ENCODE measurements around the gene SDC3.

Gene SDC3

DNA sequence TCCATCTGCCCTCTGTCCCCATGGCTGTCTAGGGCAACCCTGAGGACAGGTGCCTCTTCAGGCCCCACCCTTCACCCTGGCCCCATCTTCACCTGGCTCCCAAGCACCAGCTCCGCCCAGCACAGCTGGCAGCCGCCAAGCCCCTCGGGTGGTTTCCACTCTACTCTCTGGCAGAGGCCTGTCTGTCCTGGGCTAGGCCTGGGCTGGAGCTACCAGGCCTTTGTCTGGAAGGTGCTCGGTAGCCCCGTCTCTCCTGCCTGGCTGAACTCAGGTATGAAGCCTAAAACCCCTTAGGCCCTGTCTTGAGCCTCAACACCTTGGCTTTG, 17.4 kb downstream of the SDC3 start:
- no peak for DNase-seq (ENCODE audit: low read depth in 2 of 2, low spot score in 1 of 2)

DNA sequence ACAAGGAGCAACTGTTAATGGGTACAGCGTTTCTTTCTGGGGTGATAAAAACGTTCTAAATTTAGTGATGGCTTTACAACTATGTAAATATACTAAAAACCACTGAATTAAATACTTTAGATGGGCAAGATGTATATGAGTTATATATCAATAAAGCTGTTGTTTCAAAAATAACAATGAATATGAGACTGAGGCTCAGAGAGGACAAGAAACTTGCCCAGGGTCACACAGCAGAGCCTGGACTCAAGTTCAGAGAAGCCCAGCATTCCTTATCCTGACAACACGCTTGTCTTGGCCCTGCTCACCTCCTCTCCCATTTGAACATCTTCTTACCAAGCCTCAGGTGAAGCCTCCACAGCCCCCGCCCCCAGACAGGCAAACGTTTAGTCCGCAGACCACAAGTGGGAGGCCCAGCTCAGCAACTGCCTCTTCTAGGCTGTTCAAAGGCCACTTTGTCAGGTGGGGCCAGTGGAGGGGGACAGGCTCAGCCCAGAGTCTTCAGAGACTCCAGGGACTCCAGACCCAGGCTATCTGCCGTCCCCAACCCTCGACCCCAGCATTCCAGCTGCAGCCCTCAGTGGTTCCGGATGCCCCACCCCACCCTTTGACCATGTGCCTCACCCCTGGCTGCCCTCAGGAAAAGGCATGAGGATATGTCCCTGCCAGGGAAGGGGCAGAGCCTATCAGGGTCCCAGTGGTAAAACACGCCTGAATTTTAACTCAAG, 17.9 kb downstream of the SDC3 start:
- DNase-seq (ENCODE audit: low read depth in 2 of 2, low spot score in 1 of 2) = no peak

DNA sequence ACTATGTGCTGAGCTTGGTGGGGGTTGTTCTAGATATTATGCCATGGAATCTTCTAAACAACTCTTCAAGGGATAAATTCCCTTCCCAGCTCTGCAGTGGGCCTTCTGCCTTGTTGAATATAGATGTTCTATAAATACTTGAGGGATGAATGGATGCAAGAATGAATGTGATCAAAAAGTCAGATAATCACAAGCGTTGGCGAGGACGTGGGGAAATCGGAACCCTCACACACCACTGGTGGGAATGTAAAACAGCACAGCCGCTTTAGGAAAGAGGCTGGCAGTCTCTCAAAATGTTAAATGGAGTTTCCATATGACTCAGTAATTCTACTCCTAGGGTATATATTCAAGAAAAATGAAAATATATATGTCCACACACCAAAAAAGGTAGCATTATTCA, 19.0 kb downstream of the SDC3 start:
- no peak for DNase-seq (ENCODE audit: low read depth in 2 of 2, low spot score in 1 of 2)

DNA sequence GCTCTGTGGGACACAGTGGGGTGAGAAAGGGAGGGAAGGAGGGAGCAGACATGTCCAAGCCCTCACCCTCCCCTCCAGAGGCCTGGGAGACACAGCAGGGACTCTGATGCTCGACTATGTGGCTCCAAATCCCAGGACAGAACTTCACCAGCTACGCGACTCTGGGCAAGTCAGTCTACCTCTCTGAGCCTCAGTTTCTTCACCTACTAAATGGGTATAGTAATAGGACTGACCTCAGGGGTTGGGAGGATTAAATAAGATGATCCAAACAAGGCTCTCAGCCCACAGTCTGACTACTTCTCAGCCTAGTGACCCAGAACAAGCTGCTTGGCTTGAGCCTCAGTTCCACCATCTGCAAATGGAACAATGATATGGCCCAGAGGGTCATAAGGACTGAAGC, 19.6 kb downstream of the SDC3 start:
- DNase-seq (ENCODE audit: low read depth in 2 of 2, low spot score in 1 of 2) = no peak

DNA sequence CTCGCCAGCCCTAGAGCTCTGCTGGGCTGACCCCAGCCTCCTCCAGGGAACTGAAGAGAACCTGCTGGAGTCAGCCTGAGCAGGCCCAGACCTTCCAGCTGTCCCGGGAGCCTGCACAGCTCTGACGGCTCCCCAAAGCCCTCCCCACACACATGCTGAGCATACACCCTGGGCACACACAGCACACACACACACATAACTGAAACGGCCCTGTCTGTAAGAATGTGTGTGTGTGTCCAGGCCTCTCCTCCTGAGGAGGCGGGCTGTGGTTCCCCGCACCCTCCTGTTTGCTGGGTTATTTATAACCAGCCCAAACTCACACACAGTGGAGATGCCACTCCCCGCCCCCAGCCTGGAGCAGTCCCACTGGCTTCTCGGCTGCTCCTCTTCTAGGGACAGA, 20.2 kb downstream of the SDC3 start:
- no peak for DNase-seq (ENCODE audit: low read depth in 2 of 2, low spot score in 1 of 2)

DNA sequence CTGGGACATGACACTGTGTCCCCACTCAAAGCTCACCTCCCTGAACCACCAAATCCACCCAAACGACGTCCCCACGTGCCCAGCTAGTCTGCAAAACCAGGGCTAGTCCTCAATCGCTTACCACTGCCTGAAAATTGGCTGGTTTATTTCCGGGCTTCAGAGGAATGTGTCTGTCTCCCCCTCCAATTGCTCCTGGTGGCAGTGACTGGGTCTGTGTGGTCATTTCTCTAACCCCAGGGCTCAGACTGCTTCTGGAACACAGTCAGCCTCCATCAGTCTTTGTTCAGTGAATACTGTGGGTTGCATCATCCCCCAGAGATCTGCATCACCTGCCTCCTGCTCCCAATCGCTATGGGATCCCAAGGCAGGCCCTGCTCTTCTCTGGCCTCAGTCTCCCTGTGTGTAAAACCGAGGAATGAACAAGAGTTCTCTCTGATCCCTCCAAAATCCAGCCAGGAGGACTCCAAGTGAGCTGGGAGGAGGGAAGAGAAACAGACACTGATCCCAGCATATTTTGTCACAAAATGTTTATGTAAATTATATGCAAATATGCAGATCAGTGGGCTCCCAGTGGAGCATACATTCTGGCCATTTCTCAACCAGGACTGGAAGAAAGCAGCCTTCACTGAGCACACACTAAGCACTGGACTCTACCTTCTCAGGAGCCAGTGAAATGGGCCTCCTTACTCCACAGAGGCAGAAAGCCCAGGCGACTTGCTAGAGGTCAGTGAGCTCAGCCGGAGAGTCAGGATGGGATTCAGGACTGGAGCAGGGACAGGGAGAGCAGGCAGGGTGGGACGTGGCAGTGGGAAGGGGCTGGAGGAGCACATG, 20.9 kb downstream of the SDC3 start:
- DNase-seq (ENCODE audit: low read depth in 2 of 2, low spot score in 1 of 2) = no peak

DNA sequence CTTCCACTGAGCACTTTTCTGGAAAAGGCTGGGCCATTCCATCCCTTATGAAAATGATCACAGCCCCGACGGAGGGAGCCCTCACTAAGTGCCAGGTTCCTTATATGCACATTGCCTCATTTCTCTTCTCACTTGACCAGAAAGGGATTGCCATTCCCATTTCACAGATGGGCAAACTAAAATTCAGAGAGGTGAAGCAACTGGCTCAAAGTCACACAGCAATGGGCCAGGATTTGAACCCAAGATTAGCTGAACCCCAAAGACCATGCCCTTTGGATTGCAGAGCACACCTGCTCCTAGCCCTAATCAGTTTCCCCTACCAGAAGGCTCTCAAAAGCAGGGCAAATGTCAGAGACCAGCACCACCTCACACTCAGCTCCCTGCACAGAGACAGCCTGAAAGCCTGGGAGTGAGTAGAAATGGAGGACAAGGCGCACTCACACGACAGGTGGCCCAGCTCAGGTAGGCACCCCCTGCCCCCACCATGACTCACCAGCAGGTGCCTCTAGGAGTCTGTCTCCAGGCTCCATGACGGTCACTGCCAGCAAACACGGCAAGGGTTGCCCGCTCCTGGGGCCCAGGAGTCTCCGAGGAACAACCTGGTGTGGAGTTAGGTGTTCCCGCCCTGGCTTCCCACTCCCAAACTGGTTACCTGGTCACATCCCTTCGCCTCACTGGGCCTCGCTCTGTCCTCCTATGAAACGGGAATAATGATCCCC, 21.7 kb downstream of the SDC3 start:
- DNase-seq (ENCODE audit: low read depth in 2 of 2, low spot score in 1 of 2) = no peak

DNA sequence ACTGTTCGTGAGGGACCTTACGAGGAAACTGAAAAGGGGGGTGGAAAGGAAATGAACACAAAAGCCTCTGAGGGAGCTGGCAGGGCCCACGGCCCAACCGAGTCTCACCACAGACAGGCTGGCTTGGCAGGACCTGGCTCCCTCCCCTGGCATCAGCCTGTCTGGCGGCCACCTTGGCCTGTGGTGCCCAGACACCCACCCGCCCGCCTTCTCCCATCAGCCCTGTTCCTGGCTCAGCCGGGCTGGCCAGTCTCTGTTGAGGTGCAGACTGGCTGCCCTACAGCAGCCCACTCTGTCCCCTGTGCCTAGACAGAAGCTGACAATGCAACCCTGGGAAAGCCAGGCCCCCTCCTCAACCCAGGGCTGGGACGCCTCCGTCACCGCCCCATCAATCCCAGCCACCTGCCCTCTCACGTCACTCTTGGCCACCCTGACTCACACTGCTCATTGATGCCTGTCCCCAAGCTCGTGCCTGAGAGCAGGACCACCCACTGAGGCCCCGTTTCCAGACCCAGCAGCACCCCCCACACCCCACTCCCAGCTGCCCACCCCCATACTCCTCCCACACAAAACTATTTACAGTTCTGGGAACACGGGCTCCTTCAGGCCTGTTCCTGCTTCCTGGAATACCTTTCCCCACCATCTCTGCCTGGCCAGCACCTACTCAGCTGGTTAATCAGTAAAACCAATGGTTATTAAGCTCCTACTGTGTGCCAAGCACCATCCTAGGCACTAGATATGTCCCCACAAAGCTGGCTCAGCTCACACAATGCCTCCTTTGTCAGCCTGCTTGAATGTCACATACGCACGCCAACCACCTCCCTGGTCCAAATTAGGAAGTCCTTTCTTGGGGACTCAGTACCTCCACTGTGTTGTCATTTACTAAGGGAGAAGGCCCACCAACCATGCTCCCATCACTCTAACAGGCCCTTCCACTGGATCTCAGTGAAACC, 22.7 kb downstream of the SDC3 start:
- DNase-seq (ENCODE audit: low read depth in 2 of 2, low spot score in 1 of 2) = no peak

DNA sequence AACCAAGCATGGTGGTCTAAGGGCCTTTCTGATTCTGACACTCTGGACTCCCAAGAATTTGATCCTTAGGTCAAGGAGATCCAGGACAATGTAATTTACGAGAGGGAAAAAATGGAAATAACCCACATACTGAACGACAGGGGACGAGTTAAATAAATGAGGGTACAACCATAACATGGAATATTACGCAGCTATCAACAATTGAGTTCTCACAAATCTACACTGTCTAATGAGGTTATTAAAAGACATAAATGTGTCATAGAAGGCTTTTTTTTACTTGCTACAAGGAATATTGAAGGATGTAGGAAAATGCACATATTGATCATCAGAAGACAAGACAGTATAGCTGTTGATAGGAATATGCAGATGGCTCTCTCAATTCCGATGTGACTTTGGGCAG, 23.8 kb downstream of the SDC3 start:
- no peak for DNase-seq (ENCODE audit: low read depth in 2 of 2, low spot score in 1 of 2)

DNA sequence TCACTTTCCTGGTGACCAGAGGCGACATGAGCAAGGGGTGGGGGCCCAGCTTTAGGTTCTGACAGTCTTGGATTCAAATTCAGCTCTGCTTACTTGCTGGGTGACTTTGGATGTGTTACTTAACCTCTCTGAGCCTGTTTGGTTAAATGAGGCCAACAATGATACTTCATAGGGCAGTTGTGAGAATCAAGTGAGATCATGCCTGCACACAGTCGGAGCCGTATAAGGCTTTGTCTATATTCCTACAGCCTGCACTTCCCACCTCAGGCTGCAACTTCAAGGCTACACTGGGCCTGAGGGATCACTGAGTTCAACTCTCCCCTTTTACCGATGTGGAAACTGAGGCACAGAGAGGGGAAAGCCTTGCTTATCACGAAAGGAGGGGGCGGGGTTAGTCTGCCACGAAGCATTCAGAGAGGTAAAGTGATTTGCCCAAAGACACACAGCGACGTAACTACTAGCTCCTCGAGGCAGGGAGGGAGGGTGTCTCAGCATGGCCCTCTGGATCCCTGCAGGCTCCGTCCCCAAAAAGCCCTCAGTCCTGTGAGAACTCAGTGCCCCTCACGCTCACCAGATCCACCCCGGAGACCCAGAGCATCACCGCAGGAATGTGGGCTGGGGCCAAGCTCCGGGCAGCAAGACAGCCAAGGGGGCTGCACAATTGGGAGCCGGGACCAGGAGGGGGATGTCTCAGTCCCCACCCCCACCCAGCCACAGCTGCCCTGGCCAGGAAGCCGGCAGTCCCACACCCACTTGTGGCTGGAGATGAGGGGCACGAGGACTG, 25.0 kb downstream of the SDC3 start:
- no peak for DNase-seq (ENCODE audit: low read depth in 2 of 2, low spot score in 1 of 2)

DNA sequence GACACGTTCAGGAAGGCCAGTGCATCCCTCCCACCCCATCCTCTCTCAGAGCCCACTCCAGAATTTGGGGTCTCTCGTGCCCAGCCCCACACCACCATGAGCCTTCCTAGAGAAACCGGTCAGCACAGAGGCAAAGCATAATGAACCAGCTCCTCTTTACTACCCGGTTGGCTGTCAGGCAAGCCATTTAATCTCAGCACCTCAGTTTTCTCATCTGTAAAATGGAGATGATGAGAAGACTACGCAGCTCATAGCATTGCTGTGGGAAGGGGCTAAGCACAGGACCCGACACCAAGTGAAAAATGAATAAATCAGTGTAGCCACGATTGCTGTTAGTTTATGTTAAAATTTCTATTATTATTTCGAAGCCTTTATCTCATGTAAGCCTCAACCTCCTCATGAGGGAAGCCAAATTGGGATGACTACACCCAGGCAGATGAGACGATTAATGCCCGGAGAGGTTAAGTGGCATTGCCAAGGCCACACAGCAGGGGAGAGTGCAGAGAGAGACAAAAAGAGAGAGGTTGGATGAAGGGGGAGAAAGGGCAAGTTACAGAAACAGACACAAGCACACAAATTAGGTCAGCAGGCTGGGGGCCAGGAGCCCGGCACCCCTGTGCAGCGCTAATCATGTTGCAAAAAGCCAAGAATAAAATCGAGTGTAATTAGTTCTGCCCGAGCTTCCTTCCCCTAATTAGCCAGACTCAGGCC, 25.7 kb downstream of the SDC3 start:
- no peak for DNase-seq (ENCODE audit: low read depth in 2 of 2, low spot score in 1 of 2)

DNA sequence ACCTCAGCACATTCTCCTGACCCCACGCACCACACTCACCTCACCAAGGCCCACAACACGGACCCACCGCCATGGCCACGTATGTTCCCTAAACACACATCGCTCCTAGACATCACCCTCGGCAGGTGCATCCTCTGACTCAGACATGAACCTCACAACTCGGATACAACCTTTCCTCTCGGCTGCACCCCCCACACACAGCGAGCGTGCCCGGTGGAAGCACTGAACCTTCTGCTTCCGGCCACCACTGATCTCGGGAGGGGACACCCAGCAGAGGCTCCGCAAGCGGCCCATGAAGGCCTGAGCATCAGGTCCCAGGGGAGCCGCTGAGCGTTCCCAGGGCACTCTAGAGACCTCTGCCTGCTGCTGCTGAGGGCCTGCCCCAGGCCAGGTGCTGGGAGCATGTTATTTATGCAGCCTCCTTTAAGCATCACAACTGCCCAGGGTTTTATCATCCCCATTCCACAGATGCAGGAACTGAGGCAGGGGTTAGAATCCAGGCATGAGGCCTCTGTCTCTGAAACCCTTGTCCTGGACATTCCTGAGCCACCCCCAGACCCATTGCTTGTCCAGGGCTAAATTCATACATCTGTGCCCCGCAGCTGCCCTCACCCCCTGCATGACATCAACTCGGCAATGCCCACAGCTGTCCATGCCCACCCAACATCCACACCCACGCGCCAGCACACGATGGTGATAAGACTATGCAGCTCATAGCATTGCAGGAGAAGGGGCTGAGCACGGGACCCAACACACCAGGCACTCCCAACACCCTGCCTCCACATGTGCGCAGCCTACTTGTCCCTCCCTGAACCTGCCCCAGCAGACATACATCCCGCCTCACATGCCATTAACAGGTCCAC, 27.0 kb downstream of the SDC3 start:
- DNase-seq (ENCODE audit: low read depth in 2 of 2, low spot score in 1 of 2) = no peak

DNA sequence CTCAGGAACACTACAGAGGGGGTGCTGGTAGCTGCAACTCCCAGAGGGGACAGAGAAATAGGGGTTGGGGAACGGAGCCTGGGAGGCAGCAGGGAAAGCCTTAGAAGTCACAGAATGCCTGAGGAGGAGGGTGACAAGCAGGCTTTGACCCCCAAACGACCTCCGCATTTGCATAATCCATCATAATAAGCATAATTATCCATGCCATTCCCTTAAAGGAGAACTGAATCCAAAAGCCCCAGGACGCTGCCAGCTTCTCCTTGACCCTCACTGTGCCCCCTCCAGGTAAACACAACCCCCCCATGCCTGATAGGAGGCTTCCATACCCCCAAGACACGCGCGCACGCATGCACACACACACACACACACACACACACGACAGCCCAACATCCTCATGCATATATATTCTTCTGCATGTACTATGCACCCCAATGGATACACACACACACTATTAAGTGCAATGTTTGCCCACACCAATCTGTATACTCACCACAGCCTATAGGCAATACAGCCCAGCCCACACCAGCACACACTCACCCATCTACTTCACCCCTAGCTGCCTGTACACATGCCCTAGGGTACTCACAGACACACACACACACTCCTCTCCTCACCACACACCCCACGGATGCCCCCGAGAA, 27.8 kb downstream of the SDC3 start:
- no peak for DNase-seq (ENCODE audit: low read depth in 2 of 2, low spot score in 1 of 2)

DNA sequence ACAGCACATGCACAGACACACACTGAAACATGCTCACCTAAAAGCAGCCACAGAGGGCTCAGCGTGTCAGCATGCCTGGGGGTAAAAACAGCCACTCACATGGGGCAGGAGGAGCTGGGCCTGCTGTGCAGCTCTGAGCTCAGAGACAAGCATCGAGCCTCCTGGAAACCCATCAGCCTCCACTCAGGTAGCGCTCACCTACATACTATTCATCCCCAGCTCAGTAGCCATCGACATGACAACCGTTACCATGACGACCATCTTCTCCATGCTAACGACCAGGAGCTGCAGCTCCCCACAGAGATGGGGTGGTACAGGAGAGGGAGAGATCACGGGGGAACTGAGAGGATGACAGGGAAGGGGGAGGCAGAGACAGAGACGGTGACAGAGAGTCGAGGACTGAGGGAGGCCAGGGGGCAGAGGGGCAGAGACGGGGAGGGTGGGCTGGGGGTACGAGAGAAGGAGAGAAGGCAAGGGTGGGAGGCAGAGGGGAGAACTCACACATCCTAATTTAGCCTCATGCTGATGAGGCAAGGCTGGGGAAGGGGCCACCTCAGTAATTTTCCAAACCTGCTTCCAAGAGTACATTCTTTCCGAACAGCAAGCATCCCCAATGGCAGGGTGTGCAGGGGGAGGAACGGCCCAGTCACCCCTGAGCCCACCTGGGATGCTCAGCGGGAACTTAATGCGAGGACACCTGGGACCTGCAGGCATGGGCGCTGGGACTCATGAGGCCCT, 28.4 kb downstream of the SDC3 start:
- no peak for DNase-seq (ENCODE audit: low read depth in 2 of 2, low spot score in 1 of 2)

DNA sequence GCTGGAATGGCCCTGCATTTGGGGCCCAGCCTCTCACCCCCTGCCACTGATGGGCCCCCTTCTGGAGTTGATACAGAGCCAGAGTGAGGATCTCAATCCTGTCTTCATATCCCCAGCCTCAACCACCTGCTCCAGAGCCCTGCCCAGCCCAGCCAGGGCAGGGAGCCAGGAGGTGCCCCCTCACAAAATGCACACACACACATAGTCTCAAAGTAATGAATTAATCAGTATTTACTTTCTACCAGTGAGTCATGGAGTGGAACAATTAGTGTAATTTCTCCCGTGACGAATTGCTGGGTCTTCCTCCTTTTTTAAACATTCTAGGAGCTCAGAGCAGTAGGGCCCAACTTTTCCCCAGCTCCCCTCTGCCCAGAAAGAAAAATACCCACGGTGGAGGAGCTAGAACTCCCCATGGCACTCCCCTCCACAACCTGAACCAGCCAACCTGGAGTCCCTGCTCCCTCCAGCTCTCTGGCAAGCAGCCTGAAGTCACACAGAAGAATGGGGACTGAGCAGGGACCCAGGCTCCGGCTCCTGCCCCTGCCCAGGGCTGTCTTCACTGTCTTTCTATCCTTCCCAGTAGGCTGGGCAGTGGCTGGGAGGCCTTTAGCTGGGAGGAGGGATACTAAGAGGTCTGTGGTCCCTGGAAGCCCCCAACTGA, 29.3 kb downstream of the SDC3 start:
- DNase-seq (ENCODE audit: low read depth in 2 of 2, low spot score in 1 of 2) = no peak

DNA sequence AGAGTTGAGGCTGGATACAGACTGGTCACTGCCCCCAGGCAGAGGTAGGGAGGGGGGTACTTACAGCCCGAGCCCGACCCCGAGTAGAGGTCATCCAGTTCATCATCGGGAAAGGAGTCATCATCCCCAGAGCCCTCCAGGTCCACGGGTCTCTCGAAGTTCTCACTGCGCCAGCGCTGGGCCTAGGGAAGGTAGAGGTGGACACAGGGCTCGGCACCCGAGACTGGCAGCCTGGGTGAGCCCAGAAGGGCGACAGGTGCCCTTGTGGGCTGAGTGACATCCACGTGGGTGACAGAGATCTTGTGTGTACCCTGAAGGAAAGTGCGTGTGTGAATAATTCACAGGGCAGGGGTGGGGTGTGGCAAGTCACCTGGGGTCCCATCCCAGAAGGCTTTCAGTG, 30.0 kb downstream of the SDC3 start:
- no peak for DNase-seq (ENCODE audit: low read depth in 2 of 2, low spot score in 1 of 2)

DNA sequence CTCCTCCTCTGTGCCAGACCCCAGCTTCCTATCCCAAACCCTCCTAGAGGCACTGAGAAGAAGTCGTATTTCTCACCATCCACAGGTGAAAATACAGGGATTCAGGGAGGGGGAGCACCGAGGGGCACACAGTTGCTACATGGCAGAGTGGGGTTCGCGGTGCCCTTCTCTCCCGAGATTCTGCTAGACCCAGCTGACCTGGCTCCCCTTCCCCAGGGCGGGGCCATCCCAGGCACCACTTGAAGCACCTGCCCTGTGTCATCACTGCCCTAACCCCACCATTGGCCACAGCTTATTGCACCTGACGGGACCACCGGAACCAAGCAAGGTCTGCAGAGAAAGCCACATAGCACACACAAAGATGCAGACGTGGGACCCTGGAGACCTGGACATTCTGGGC, 30.5 kb downstream of the SDC3 start:
- no peak for DNase-seq (ENCODE audit: low read depth in 2 of 2, low spot score in 1 of 2)

Data from stimulated activated CD8-positive, alpha-beta memory T cell treated with anti-CD3 and anti-CD28 coated beads, Interleukin-4, amount 100 ng/mL, for 1 hour (primary cell).